Fibroblast of upper back skin (primary cell): ENCODE data around the gene BICD2.

Experiments
- DNase-seq: peaks from one replicate; pipeline ENCODE4 v3.0.0-alpha.2; 2013

BICD2 gene

GRCh38 chr9:92746567-92747458 is 17.8 kb downstream of the BICD2 start:
- DNase-seq, result peak; percentile 39

GRCh38 chr9:92745881-92746280 is 18.8 kb downstream of the BICD2 start:
- no peak for DNase-seq

- no peak for DNase-seq
These were observed 19.3 kb downstream of the BICD2 start for GRCh38 chr9:92745331-92745730.

GRCh38 chr9:92740969-92741368 is 23.7 kb downstream of the BICD2 start:
- DNase-seq, result no peak

- DNase-seq, result no peak
These were observed 24.1 kb downstream of the BICD2 start for GRCh38 chr9:92740446-92740961.

- no peak for DNase-seq
These were observed 24.6 kb downstream of the BICD2 start for GRCh38 chr9:92740009-92740408.

GRCh38 chr9:92739346-92739970 is 25.2 kb downstream of the BICD2 start:
- DNase-seq, result no peak

GRCh38 chr9:92738661-92739081 is 26.0 kb downstream of the BICD2 start:
- DNase-seq, result no peak

- DNase-seq, result no peak
These were observed 26.9 kb downstream of the BICD2 start for GRCh38 chr9:92737611-92738299.

- no peak for DNase-seq
These were observed 27.4 kb downstream of the BICD2 start for GRCh38 chr9:92737216-92737606.

GRCh38 chr9:92736563-92737215 is 27.9 kb downstream of the BICD2 start:
- no peak for DNase-seq

- no peak for DNase-seq
These were observed 28.7 kb downstream of the BICD2 start for GRCh38 chr9:92735636-92736562.

- no peak for DNase-seq
These were observed 29.6 kb downstream of the BICD2 start for GRCh38 chr9:92734931-92735635.

GRCh38 chr9:92730897-92731296 is 33.7 kb downstream of the BICD2 start:
- no peak for DNase-seq

- no peak for DNase-seq
These were observed 34.9 kb downstream of the BICD2 start for GRCh38 chr9:92729735-92730155.

- no peak for DNase-seq
These were observed 35.5 kb downstream of the BICD2 start for GRCh38 chr9:92728831-92729734.

GRCh38 chr9:92727716-92728700 is 36.6 kb downstream of the BICD2 start:
- DNase-seq, result no peak

- peak; percentile 40 for DNase-seq
These were observed 37.5 kb downstream of the BICD2 start for GRCh38 chr9:92726971-92727715.
